Osteoblast (primary cell): Measurements from ENCODE around the gene BLVRB. TPM values are rescaled to one million over a fixed set of nuclear protein-coding genes. Genes with fewer than 3 reads are reported as not detected.

ENCODE experiments used
- DNase-seq: peaks from one replicate; pipeline ENCODE4 v3.0.0; 2011; ENCODE audit warnings: low spot score, mixed read lengths; ENCODE audit not compliant: insufficient read length; ENCODE audit errors: missing footprints
- H2AFZ ChIP-seq: 2 replicates; pipeline ENCODE4 v1.6.0; 2011; ENCODE audit warnings: mild to moderate bottlenecking, low read length
- H3K27ac ChIP-seq: 2 replicates; pipeline ENCODE4 v1.5.1; 2011; ENCODE audit warnings: mild to moderate bottlenecking, low read depth, low read length, moderate library complexity
- H3K27me3 ChIP-seq: 2 replicates; pipeline ENCODE4 v1.6.0; 2012; ENCODE audit warnings: mild to moderate bottlenecking, control low read depth, inconsistent platforms, low read length, moderate library complexity; ENCODE audit not compliant: insufficient read depth
- H3K36me3 ChIP-seq: 2 replicates; pipeline ENCODE4 v1.5.1; 2011; ENCODE audit warnings: mild to moderate bottlenecking, low read length, control low read depth, moderate library complexity; ENCODE audit not compliant: insufficient read depth
- H3K4me1 ChIP-seq: 2 replicates; pipeline ENCODE4 v1.5.1; 2011; ENCODE audit warnings: mild to moderate bottlenecking, low read length, control low read depth, moderate library complexity; ENCODE audit not compliant: insufficient read depth
- H3K4me2 ChIP-seq: 2 replicates; pipeline ENCODE4 v1.6.0; 2011; ENCODE audit warnings: mild to moderate bottlenecking, low read length; ENCODE audit not compliant: insufficient read depth
- H3K4me3 ChIP-seq: fragments of 200-600 bp; sonication (generic); 3 replicates; pipeline ENCODE4 v1.5.1; 2012; ENCODE audit warnings: mild to moderate bottlenecking, low read length, inconsistent platforms; ENCODE audit not compliant: insufficient read depth
- H3K79me2 ChIP-seq: 2 replicates; pipeline ENCODE4 v1.6.0; 2012; ENCODE audit warnings: mild to moderate bottlenecking, low read length, control low read depth, inconsistent platforms; ENCODE audit not compliant: insufficient read depth
- H3K9me3 ChIP-seq: 2 replicates; pipeline ENCODE4 v1.5.1; 2011; ENCODE audit warnings: low read depth, low read length, control low read depth
- H4K20me1 ChIP-seq: 2 replicates; pipeline ENCODE4 v1.6.0; 2012; ENCODE audit warnings: mild to moderate bottlenecking, low read length, control low read depth; ENCODE audit not compliant: insufficient read depth
- total RNA-seq: library from RNA; depleted of rRNA; stranded (reverse); fragments of >200 nt; gene quantifications from 2 replicates; pipeline ENCODE4 v1.2.3, GENCODE V29; 2012
- TF ChIP-seq, protein P1 (sequence below): IDR thresholded peaks from 2 replicates; pipeline ENCODE4 v1.5.1; 2011; ENCODE audit warnings: mild to moderate bottlenecking, low read depth, low read length, moderate library complexity; ENCODE audit errors: extremely low read depth

The BLVRB gene
- total RNA-seq, 1 donor, result 82.2 TPM

- Histone ChIP-seq H2AFZ (no peak overlapping the region), H3K27ac (no peak overlapping the region), H3K79me2 (no peaks in the 10 kb centered on the region), H3K27me3 (peaks cover 23% of the 10 kb centered on the region), H3K4me1 (no peaks in the 10 kb centered on the region), H3K4me3 (no peak overlapping the region), H3K4me2 (no peak overlapping the region), H4K20me1 (peaks cover 4% of the 10 kb centered on the region), H3K36me3 (no peaks in the 10 kb centered on the region), H3K9me3 (no peaks in the 10 kb centered on the region)
- TF ChIP-seq, protein P1, sequence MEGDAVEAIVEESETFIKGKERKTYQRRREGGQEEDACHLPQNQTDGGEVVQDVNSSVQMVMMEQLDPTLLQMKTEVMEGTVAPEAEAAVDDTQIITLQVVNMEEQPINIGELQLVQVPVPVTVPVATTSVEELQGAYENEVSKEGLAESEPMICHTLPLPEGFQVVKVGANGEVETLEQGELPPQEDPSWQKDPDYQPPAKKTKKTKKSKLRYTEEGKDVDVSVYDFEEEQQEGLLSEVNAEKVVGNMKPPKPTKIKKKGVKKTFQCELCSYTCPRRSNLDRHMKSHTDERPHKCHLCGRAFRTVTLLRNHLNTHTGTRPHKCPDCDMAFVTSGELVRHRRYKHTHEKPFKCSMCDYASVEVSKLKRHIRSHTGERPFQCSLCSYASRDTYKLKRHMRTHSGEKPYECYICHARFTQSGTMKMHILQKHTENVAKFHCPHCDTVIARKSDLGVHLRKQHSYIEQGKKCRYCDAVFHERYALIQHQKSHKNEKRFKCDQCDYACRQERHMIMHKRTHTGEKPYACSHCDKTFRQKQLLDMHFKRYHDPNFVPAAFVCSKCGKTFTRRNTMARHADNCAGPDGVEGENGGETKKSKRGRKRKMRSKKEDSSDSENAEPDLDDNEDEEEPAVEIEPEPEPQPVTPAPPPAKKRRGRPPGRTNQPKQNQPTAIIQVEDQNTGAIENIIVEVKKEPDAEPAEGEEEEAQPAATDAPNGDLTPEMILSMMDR, result no peak
- DNase-seq, result peak; percentile 57
These were observed 46.5 kb upstream of the BLVRB start for GRCh38 chr19:40512110-40512472.

DNA sequence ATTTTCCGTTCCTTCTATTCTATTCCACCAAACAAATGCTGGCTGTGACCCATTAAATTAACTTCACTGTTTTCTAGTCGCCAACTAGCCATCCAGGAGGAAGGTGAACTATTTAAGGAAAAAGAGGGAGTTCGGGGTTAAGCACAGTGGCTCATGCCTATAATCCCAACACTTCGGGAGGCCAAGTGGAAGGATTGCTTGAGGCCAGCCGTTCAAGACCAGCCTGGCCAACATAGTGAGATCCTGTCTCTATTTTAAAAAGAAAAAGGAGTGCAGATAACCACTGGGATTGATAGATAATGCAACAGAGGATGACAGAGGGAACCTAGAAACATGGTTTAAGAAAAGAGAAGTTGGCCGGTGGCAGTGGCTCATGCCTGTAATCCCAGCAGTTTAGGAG is 45.9 kb upstream of the BLVRB start:
- Histone ChIP-seq H3K4me1 (no peaks in the 10 kb centered on the region), H3K27me3 (peaks cover 23% of the 10 kb centered on the region)
- TF ChIP-seq, protein P1, result no peak

DNA sequence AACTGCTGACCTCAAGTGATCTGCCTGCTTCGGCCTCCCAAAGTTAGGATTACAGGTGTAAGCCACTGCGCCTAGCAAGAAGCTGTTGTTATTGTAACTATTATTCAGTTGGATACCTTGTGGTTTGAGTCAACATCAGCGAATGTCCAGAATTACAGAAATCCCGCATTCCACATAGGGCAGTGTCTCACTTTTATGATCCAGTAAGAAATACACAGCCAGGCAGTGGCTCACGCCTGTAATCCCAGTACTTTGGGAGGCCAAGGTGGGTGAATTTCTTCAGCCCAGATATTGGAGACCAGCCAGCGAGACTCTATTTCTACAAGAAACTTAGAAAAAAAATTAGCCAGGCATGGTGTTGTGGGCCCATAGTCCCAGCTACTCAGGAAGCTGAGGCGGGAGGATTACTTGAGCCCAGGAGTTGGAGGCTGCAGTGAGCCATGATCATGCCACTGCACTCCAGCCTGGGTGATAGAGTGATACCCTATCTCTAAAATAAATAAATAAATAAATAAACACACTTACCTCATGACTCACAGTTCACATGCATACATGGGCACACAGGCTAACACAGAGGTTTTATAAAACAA is 45.1 kb upstream of the BLVRB start:
- no peak overlapping the region for H3K4me2 ChIP-seq
- H3K79me2 ChIP-seq, result no peaks in the 10 kb centered on the region
- no peak overlapping the region for H3K4me3 ChIP-seq
- peaks cover 4% of the 10 kb centered on the region for H4K20me1 ChIP-seq
- TF ChIP-seq, protein P1, result no peak
- DNase-seq, result peak; percentile 65
- no peak overlapping the region for H3K27ac ChIP-seq
- H3K9me3 ChIP-seq, result no peaks in the 10 kb centered on the region
- H3K36me3 ChIP-seq, result no peaks in the 10 kb centered on the region
- H3K4me1 ChIP-seq, result no peaks in the 10 kb centered on the region
- H2AFZ ChIP-seq, result no peak overlapping the region
- peaks cover 23% of the 10 kb centered on the region for H3K27me3 ChIP-seq

More for the DNA sequence above, 45.9 kb upstream of the BLVRB start:
- DNase-seq, result no peak
- Histone ChIP-seq H3K27ac (no peak overlapping the region), H3K4me3 (no peak overlapping the region), H3K9me3 (no peaks in the 10 kb centered on the region), H2AFZ (no peak overlapping the region), H3K36me3 (no peaks in the 10 kb centered on the region), H3K79me2 (no peaks in the 10 kb centered on the region), H3K4me2 (no peak overlapping the region), H4K20me1 (peaks cover 4% of the 10 kb centered on the region)

- no peak overlapping the region for H3K4me2 ChIP-seq
These were observed 43.3 kb upstream of the BLVRB start for GRCh38 chr19:40508739-40509260.

More at GRCh38 chr19:40508739-40509260, 43.3 kb upstream of the BLVRB start:
- Histone ChIP-seq H3K79me2 (no peaks in the 10 kb centered on the region), H4K20me1 (peaks cover 4% of the 10 kb centered on the region), H3K4me1 (no peaks in the 10 kb centered on the region), H3K9me3 (no peaks in the 10 kb centered on the region), H2AFZ (no peak overlapping the region), H3K27me3 (peaks cover 17% of the 10 kb centered on the region), H3K36me3 (no peaks in the 10 kb centered on the region), H3K27ac (no peak overlapping the region), H3K4me3 (no peak overlapping the region)
- TF ChIP-seq, protein P1, result no peak
- DNase-seq, result no peak
